Esophagus muscularis mucosa (tissue), 4 donors: ENCODE data around the gene COMMD6. TPM values are rescaled to one million over a fixed set of nuclear protein-coding genes. Genes with fewer than 3 reads are reported as not detected.

Source experiments
- DNase-seq: peaks from one replicate; pipeline ENCODE4 v3.0.0-alpha.2; 2017; ENCODE audit errors: extremely low spot score
- H3K27ac ChIP-seq, 4 donors: fragments of 200-600 bp; sonication (generic); replicated peaks in 1 of 4; 1 replicate in 3 of 4; 2 replicates in 1 of 4; pipeline ENCODE4 v1.5.1; 2016 to 2019; ENCODE audit warnings: mild to moderate bottlenecking in 1 of 4
- H3K27me3 ChIP-seq, 4 donors: fragments of 200-600 bp; sonication (generic); one replicate each; pipeline versions ENCODE4 v1.5.1 to v1.6.0; 2016 to 2019
- H3K36me3 ChIP-seq, 4 donors: fragments of 200-600 bp; sonication (generic); one replicate each; pipeline ENCODE4 v1.5.1; 2016 to 2019
- H3K4me1 ChIP-seq, 4 donors: fragments of 200-600 bp; sonication (generic); one replicate each; pipeline ENCODE4 v1.5.1; 2016 to 2019
- H3K4me3 ChIP-seq, 4 donors: fragments of 200-600 bp; sonication (generic); 1 replicate in 2 of 4; 2 replicates in 2 of 4; pipeline ENCODE4 v1.5.1; 2016 to 2019; ENCODE audit warnings: mild to moderate bottlenecking in 4 of 4, moderate library complexity in 1 of 4
- H3K9me3 ChIP-seq, 4 donors: fragments of 200-600 bp; sonication (generic); 1 replicate in 3 of 4; 2 replicates in 1 of 4; pipeline ENCODE4 v1.5.1; 2016 to 2019
- EP300 ChIP-seq: sonication (generic); formaldehyde crosslinking; IDR thresholded peaks from one replicate; pipeline ENCODE4 v1.6.1; 2017; ENCODE audit warnings: antibody characterized with exemption
- POLR2A ChIP-seq: fragments of 450-650 bp; IDR thresholded peaks from one replicate; pipeline ENCODE4 v1.6.1; 2017; ENCODE audit warnings: antibody characterized with exemption, moderate library complexity, mild to moderate bottlenecking, low read depth
- POLR2AphosphoS5 ChIP-seq, 2 donors: sonication (generic); formaldehyde crosslinking; IDR thresholded peaks; one replicate each; pipeline ENCODE4 v1.6.1; 2017; ENCODE audit warnings: antibody characterized with exemption in 2 of 2
- WGBS: methylation state at CpG from one replicate; pipeline ENCODE4 v1.1.5; 2018; 5-methylcytosine and 5-hydroxymethylcytosine counted together
- intact Hi-C: fragments of 100-400 bp; cut with DNase I; formaldehyde crosslinking; loops from one replicate; pipeline ENCODE4 v1.15.1; 2023
- total RNA-seq, 4 donors: library from RNA; depleted of rRNA; stranded (reverse); fragments of >200 nt; gene quantifications; one replicate each; pipeline versions ENCODE4 v1.1.0 to v1.2.1, GENCODE V29; 2016
- TF ChIP-seq, protein P1 (sequence below), 3 experiments: fragments of 200-600 bp in 2 of 3; fragments of 450-650 bp in 1 of 3; sonication (generic) in 2 of 3; IDR thresholded peaks; one replicate each; pipeline ENCODE4 v1.5.1; 2017 to 2019; ENCODE audit warnings: antibody characterized with exemption in 3 of 3, mild to moderate bottlenecking in 2 of 3, moderate library complexity in 1 of 3

COMMD6 gene
- total RNA-seq, 4 donors from 2014 or later: 83.2 to 156 (median 109) TPM

DNA sequence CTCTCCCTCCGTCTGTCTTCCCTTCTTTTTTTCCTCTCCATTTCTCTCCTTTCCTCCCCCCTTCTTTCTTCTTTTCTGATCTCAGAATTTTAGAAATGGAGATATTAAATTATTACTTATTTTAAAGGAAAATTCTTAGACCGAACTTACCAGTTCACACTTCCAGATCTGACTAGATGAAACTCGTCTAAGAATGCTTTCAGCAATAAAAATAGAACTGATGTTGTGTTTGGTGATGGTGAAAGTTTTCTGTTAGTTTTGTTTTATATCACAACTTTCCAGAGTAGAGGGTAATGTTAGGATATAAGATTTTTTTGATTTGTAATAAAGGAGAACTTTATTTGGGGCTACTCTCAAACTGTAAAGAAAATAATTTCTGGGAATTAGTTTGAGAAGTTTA lies 41.9 kb upstream of the COMMD6 start:
- WGBS: 87% methylated on average over 3 of the region's 3 CpGs
- TF ChIP-seq, protein P1, sequence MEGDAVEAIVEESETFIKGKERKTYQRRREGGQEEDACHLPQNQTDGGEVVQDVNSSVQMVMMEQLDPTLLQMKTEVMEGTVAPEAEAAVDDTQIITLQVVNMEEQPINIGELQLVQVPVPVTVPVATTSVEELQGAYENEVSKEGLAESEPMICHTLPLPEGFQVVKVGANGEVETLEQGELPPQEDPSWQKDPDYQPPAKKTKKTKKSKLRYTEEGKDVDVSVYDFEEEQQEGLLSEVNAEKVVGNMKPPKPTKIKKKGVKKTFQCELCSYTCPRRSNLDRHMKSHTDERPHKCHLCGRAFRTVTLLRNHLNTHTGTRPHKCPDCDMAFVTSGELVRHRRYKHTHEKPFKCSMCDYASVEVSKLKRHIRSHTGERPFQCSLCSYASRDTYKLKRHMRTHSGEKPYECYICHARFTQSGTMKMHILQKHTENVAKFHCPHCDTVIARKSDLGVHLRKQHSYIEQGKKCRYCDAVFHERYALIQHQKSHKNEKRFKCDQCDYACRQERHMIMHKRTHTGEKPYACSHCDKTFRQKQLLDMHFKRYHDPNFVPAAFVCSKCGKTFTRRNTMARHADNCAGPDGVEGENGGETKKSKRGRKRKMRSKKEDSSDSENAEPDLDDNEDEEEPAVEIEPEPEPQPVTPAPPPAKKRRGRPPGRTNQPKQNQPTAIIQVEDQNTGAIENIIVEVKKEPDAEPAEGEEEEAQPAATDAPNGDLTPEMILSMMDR (IDR thresholded peaks at IDR 0.05): no peak
- TF ChIP-seq POLR2AphosphoS5 (IDR thresholded peaks at IDR 0.05) (no peak), POLR2A (no peak), EP300 (no peak)
- no peak overlapping the region for H3K27ac ChIP-seq
- intact Hi-C loops: no loop called here
- H3K9me3 ChIP-seq: no peaks in the 10 kb centered on the region
- no peak overlapping the region for H3K4me3 ChIP-seq
- no peaks in the 10 kb centered on the region for H3K4me1 ChIP-seq
- no peak for DNase-seq
- peaks cover 0 to 24% (median 6%) of the 10 kb centered on the region in 4 donors for H3K36me3 ChIP-seq
- no peaks in the 10 kb centered on the region for H3K27me3 ChIP-seq

DNA sequence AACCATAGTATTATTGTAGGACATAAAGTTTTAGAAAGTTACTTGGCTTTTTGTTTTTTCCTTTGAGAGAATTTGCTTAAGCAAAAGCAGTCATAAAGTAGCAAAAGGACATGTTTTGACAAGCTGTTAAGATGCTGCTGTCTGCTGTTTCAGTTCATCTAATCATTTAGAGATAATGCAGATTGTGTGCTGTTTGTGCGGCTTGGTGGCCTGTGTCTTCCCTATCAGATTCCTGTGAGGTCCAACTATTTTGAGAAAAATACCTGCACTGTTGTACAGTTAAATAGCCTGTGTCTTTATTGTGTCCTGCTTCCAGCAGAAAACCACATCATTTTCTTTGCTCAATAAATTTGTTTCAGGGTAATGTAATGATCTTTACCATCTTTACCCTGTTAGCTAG lies 31.9 kb upstream of the COMMD6 start:
- peaks cover 6 to 75% (median 38%) of the 10 kb centered on the region in 4 donors for H3K36me3 ChIP-seq
- no peak for DNase-seq
- H3K27ac ChIP-seq: no peak overlapping the region
- H3K4me3 ChIP-seq: no peak overlapping the region
- TF ChIP-seq POLR2A (no peak), POLR2AphosphoS5 (IDR thresholded peaks at IDR 0.05) (no peak), EP300 (no peak)
- TF ChIP-seq, protein P1 (IDR thresholded peaks at IDR 0.05): no peak
- H3K27me3 ChIP-seq: no peaks in the 10 kb centered on the region
- 95% methylated on average over 1 of the region's 1 CpG for WGBS
- H3K9me3 ChIP-seq: no peaks in the 10 kb centered on the region
- intact Hi-C loops: no loop called here
- H3K4me1 ChIP-seq: no peaks in the 10 kb centered on the region

DNA sequence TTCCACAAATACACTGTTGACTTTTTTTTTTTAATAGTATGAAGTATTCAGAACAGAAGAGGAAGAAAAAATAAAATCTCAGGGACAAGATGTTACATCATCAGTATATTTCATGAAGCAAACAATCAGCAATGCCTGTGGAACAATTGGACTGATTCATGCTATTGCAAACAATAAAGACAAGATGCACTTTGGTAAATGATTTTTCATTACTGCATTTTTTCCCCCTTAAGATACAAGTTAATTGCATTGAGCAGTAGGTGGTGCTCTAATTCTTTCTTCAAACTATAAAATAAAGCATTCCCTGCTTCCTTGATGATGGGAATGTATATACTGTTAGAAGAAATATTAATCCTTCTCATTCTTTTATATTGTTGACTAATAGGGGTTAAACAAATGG lies 29.0 kb upstream of the COMMD6 start:
- Histone ChIP-seq H3K4me1 (no peaks in the 10 kb centered on the region), H3K4me3 (no peak overlapping the region), H3K36me3 (peaks cover 3 to 52% (median 25%) of the 10 kb centered on the region in 4 donors), H3K27ac (no peak overlapping the region), H3K9me3 (no peaks in the 10 kb centered on the region), H3K27me3 (no peaks in the 10 kb centered on the region)
- TF ChIP-seq, protein P1 (IDR thresholded peaks at IDR 0.05): peak in 1 of 3 experiments; percentile 2
- TF ChIP-seq POLR2A: no peak
- no peak for DNase-seq
- intact Hi-C loops: no loop called here

DNA sequence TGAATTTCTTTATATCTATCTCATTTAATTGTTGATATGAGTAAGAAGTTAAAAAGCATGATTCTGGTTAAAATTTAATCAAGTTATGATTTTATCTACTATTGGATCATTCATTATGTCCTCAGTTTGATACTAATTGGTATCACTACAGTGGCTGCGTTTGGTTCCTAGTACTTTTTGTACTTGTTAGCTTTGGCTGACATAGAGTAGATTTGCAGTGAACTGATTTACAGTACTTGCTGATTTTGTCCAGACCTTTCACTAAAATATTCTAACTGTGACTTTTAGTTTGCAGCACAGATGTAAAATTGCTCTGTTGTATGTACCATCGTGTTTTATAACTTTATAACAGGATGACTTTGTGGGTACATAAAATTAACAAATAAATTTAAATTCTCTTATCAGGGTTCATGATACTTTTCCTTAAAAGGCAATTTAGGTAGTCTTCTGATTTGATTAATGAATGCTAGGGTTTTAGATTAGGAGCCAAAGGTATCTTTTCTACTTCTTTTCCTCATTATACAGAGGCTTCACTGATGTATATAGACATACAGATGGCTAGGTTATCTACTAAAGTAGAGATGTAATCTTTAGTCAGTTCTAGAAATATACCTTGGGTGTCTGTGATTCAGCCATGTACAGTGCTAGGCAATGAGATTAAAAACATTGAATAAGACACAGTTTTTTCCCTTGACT lies 20.7 kb upstream of the COMMD6 start:
- Histone ChIP-seq H3K27me3 (no peaks in the 10 kb centered on the region), H3K27ac (no peak overlapping the region), H3K36me3 (peaks cover 0 to 21% (median 6%) of the 10 kb centered on the region in 4 donors), H3K4me1 (peaks cover 0 to 6% (median 2%) of the 10 kb centered on the region in 4 donors), H3K4me3 (no peak overlapping the region), H3K9me3 (no peaks in the 10 kb centered on the region)
- 54% methylated on average over 2 of the region's 2 CpGs for WGBS
- intact Hi-C loops: no loop called here
- TF ChIP-seq EP300 (no peak), POLR2A (no peak), POLR2AphosphoS5 (IDR thresholded peaks at IDR 0.05) (no peak)
- TF ChIP-seq, protein P1 (IDR thresholded peaks at IDR 0.05): no peak
- no peak for DNase-seq

DNA sequence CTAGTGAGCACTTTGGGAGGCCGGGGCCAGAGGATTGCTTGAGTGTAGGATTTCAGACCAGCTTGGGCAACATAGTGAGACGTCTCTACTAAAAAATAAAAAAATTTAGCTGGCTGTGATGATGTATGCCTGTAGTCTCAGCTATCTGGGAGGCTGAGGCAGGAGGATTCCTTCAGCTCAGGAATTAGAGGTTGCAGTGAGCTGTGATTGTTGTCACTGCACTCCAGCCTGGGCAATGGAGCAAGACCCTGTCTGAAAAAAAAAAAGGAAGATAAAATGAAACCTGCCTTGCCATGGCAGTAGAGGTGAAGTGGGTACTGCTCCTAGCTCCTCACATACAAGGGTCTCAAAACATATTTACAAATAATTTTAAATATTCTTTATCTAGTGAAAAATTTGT lies 19.3 kb upstream of the COMMD6 start:
- Histone ChIP-seq H3K36me3 (peaks cover 0 to 21% (median 5%) of the 10 kb centered on the region in 4 donors), H3K9me3 (no peaks in the 10 kb centered on the region), H3K27ac (no peak overlapping the region), H3K27me3 (no peaks in the 10 kb centered on the region), H3K4me1 (peaks cover 0 to 6% (median 2%) of the 10 kb centered on the region in 4 donors), H3K4me3 (no peak overlapping the region)
- WGBS: 91% methylated on average over 2 of the region's 2 CpGs
- TF ChIP-seq, protein P1 (IDR thresholded peaks at IDR 0.05): no peak
- TF ChIP-seq POLR2A (no peak), POLR2AphosphoS5 (IDR thresholded peaks at IDR 0.05) (no peak)
- intact Hi-C loops: no loop called here
- no peak for DNase-seq
